GM06990 (cell line): ENCODE measurements around the gene KRT37.
"Not testable (repeated sequence)": the region's sequence is repeated elsewhere in the genome, so short reads cannot be mapped to it uniquely, and the experiment has no call there.

Source experiments
- DNase-seq: peaks from one replicate; pipeline ENCODE4 v3.0.0-alpha.2; 2011; ENCODE audit not compliant: insufficient read length; ENCODE audit errors: extremely low read depth
- H3K27me3 ChIP-seq: replicated peaks from 2 replicates; pipeline ENCODE4 v1.6.0; 2011; ENCODE audit warnings: low read length; ENCODE audit not compliant: control insufficient read depth, insufficient read depth
- H3K36me3 ChIP-seq: 2 replicates; pipeline ENCODE4 v1.5.1; 2011; ENCODE audit warnings: low read length; ENCODE audit not compliant: control insufficient read depth, insufficient read depth
- H3K4me3 ChIP-seq: replicated peaks from 2 replicates; pipeline ENCODE4 v1.5.1; 2011; ENCODE audit warnings: low read depth, mild to moderate bottlenecking, control low read depth, low read length
- CTCF ChIP-seq: IDR thresholded peaks from 2 replicates; pipeline ENCODE4 v1.5.1; 2011; ENCODE audit warnings: low read length, control low read depth, mild to moderate bottlenecking, inconsistent platforms; ENCODE audit not compliant: insufficient read depth, poor library complexity, severe bottlenecking

KRT37 gene

GRCh38 chr17:41434415-41434814, 10.0 kb upstream of the KRT37 start:
- Histone ChIP-seq H3K27me3 (peaks cover 2% of the 10 kb centered on the region), H3K4me3 (no peak overlapping the region), H3K36me3 (no peaks in the 10 kb centered on the region)
- TF ChIP-seq CTCF = no peak
- no peak for DNase-seq

GRCh38 chr17:41434005-41434404, 9.6 kb upstream of the KRT37 start:
- no peak for DNase-seq
- Histone ChIP-seq H3K4me3 (no peak overlapping the region), H3K27me3 (peaks cover 2% of the 10 kb centered on the region), H3K36me3 (no peaks in the 10 kb centered on the region)
- TF ChIP-seq CTCF = no peak

- no peak for TF ChIP-seq CTCF
- peaks cover 2% of the 10 kb centered on the region for H3K27me3 ChIP-seq
- no peak overlapping the region for H3K4me3 ChIP-seq
- H3K36me3 ChIP-seq = no peaks in the 10 kb centered on the region
- no peak for DNase-seq
These were observed 9.2 kb upstream of the KRT37 start for GRCh38 chr17:41433586-41433985.

DNA sequence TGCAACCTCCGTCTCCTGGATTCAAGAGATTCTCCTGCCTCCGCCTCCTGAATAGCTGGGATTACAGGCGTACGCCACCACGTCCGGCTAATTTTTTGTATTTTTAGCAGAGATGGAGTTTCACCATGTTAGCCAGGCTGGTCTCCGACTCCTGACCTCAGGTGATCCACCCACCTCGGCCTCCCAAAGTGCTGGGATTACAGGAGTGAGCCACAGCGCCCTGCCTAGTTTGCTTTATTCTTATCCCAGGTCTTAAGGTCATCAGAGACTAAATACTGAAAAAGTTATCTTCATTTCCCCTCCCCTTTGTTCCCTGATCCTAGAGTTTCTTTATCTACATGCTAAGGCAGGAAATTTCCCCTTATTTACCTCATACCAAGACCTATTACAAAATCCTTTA, 6.0 kb upstream of the KRT37 start:
- H3K4me3 ChIP-seq, H3K27me3 ChIP-seq, DNase-seq, H3K36me3 ChIP-seq: not testable (repeated sequence)

DNA sequence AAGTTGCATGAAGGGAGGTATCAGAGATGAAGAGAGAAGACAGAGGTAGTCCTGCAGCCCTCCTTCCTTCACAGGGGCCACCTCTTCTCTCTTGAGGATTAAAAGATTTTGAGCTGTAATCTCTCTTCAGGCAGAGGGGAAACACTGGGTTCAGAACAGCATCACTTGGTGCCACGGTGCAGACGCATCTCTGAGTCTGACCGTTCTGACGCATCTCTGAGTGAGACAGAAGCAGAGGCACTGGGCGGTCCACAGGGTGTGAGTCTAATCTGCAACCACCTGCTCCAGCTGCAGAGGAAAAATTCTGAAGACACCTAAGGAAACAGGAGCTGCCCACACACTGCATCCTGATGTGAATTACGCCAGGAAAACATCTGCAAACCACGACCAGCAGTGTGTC, 5.3 kb upstream of the KRT37 start:
- Histone ChIP-seq H3K36me3 (no peaks in the 10 kb centered on the region), H3K27me3 (no peaks in the 10 kb centered on the region), H3K4me3 (no peak overlapping the region)
- DNase-seq = no peak
- no peak for TF ChIP-seq CTCF

GRCh38 chr17:41428591-41429291, 4.4 kb upstream of the KRT37 start:
- no peaks in the 10 kb centered on the region for H3K36me3 ChIP-seq
- no peaks in the 10 kb centered on the region for H3K27me3 ChIP-seq
- no peak for DNase-seq
- TF ChIP-seq CTCF = no peak
- H3K4me3 ChIP-seq = no peak overlapping the region

DNA sequence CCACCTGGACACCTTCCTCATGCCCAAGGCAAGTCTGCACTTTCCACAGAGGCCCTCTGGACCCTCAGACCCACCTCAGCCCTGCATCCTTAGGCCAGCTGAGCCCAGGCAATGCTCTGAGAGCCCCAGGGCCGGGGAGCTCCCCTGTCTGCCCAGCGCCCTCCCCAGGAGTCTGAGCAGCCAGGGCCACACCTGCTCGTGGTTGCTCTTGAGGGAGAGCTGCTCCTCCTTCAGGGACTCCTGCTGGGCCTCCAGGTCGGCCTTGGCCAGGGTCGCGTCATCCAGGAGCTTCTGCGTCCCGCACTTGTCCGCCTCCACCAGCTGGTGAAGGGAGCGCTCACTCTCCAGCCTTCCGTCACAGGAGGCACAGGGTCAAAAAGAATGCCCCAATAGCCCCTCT, 1.8 kb downstream of the KRT37 start:
- not testable (repeated sequence) for H3K27me3 ChIP-seq, H3K4me3 ChIP-seq, DNase-seq, H3K36me3 ChIP-seq
